ENCODE results near the gene JMJD4. TPM values are rescaled to one million over a fixed set of nuclear protein-coding genes. Genes with fewer than 3 reads are reported as not detected.

JMJD4 gene
- total RNA-seq, 1 experiment from 2014 or later: 24.4 TPM

- Histone ChIP-seq H4K5ac (ENCODE audit: insufficient read length, low read depth, low read length) (no peak overlapping the region), H3K27ac (ENCODE audit: insufficient read length, low read depth, low read length) (no peak overlapping the region), H3K27me3 (ENCODE audit: insufficient read depth, low read length) (no peaks in the 10 kb centered on the region), H2BK20ac (ENCODE audit: low read depth, low read length, poor library complexity, severe bottlenecking) (no peak overlapping the region), H2AK5ac (ENCODE audit: insufficient read length, low read length) (no peak overlapping the region), H3K79me1 (ENCODE audit: insufficient read depth, low read depth, low read length, poor library complexity, severe bottlenecking) (peaks cover 3% of the 10 kb centered on the region), H3K4me1 (ENCODE audit: insufficient read depth, low read length) (no peaks in the 10 kb centered on the region), H2AFZ (ENCODE audit: low read length) (no peak overlapping the region), H3K18ac (ENCODE audit: insufficient read length, low read depth, low read length) (no peak overlapping the region), H2BK15ac (ENCODE audit: low read depth, low read length) (no peak overlapping the region), H3K23ac (ENCODE audit: insufficient read length, low read depth, low read length) (no peak overlapping the region), H2BK5ac (ENCODE audit: insufficient read length, low read length) (no peak overlapping the region), H3K9ac (ENCODE audit: extremely low read depth, insufficient read length, low read length) (no peak overlapping the region), H4K8ac (replicated peaks; ENCODE audit: insufficient read length, low read depth, low read length) (no peak overlapping the region), H3T11ph (ENCODE audit: low read length) (no peak overlapping the region), H3K4ac (ENCODE audit: low read depth, low read length) (no peak overlapping the region), H3K56ac (ENCODE audit: insufficient read length, low read depth, low read length) (no peak overlapping the region), H4K91ac (ENCODE audit: insufficient read length, low read depth, low read length) (no peak overlapping the region), H2BK12ac (ENCODE audit: insufficient read length, low read depth, low read length) (no peak overlapping the region), H3K14ac (ENCODE audit: insufficient read depth, low read length) (no peak overlapping the region; the same call in 1 of the 2 replicates), H3K9me3 (ENCODE audit: control insufficient read depth, low read depth, low read length) (no peaks in the 10 kb centered on the region), H3K4me2 (ENCODE audit: insufficient read depth, insufficient read length, low read length) (no peak overlapping the region), H4K20me1 (ENCODE audit: control insufficient read depth, insufficient read depth, insufficient read length) (no peaks in the 10 kb centered on the region), H2BK120ac (ENCODE audit: low read depth, low read length, poor library complexity, severe bottlenecking) (no peak overlapping the region), H3K79me2 (ENCODE audit: insufficient read depth, low read length) (no peaks in the 10 kb centered on the region), H3K23me2 (ENCODE audit: insufficient read length, low read depth, low read length, poor library complexity, severe bottlenecking) (peaks cover 2% of the 10 kb centered on the region)
- H3K27ac Mint-ChIP-seq: no peak overlapping the region
- H3K9me3 Mint-ChIP-seq: no peaks in the 10 kb centered on the region
- H3K4me1 Mint-ChIP-seq: peaks cover 4 to 12% of the 10 kb centered on the region in 2 experiments; a peak in 2 of 4 replicates
- no peak for DNase-seq
- no peak for TF ChIP-seq CTCF (conservative IDR thresholded peaks at IDR 0.05)
- no CpG with 5 or more reads among the region's 19 CpGs for WGBS (ENCODE audit: extremely low coverage, insufficient read length, low lambda C conversion rate)
- no peaks in the 10 kb centered on the region for H3K27me3 Mint-ChIP-seq (ENCODE audit: low read depth)
- H3K4me3 Mint-ChIP-seq: no peak overlapping the region
- H3K36me3 Mint-ChIP-seq (ENCODE audit: insufficient read depth in 1 of 3, low read depth in 3 of 3): peaks cover 24 to 53% (median 41%) of the 10 kb centered on the region in 3 experiments
Observed at GRCh38 chr1:227766653-227767277, 31.7 kb upstream of the JMJD4 start.

Data from H9 (cell line).